ENCODE measurements around the gene EFCAB8.

EFCAB8 gene

GRCh38 chr20:32871627-32872160 lies 13.0 kb downstream of the EFCAB8 start:
- H2BK120ac ChIP-seq (ENCODE audit: insufficient read depth, low read length, poor library complexity): no peak overlapping the region
- no peaks in the 10 kb centered on the region for H3K36me3 ChIP-seq (ENCODE audit: control insufficient read depth in 1 of 2, insufficient read depth in 2 of 2, low read length in 2 of 2)
- H4K8ac ChIP-seq (ENCODE audit: low read depth, low read length): no peak overlapping the region
- WGBS (ENCODE audit: extremely low coverage, insufficient coverage, insufficient read length): no CpG with 5 or more reads among the region's 4 CpGs
- no peak overlapping the region for H2BK12ac ChIP-seq (ENCODE audit: low read length)
- no peaks in the 10 kb centered on the region for H3K9me3 ChIP-seq (ENCODE audit: insufficient read depth, low read depth, low read length)
- no peak overlapping the region for H3K27ac ChIP-seq (ENCODE audit: low read depth, low read length)
- H2BK5ac ChIP-seq (ENCODE audit: low read depth, low read length, poor library complexity): no peak overlapping the region
- no peak overlapping the region for H3K9ac ChIP-seq (ENCODE audit: low read length)
- no peak overlapping the region for H2AK5ac ChIP-seq (ENCODE audit: low read length)
- H3K4ac ChIP-seq (ENCODE audit: low read depth, low read length): no peak overlapping the region
- no peak overlapping the region for H3K4me3 ChIP-seq (ENCODE audit: low read depth, low read length)
- no peak overlapping the region for H3K23ac ChIP-seq (ENCODE audit: low read length)
- H3K4me1 ChIP-seq (ENCODE audit: control insufficient read depth in 1 of 2, insufficient read depth in 2 of 2, low read length in 2 of 2): no peaks in the 10 kb centered on the region
- no peak for DNase-seq
- no peaks in the 10 kb centered on the region for H3K79me2 ChIP-seq (ENCODE audit: control insufficient read depth, insufficient read depth, low read length, poor library complexity)
- H3K79me1 ChIP-seq (ENCODE audit: low read length): no peaks in the 10 kb centered on the region
- no peak overlapping the region for H2AFZ ChIP-seq (ENCODE audit: insufficient read depth, low read length, poor library complexity)
- H3K27me3 ChIP-seq (ENCODE audit: insufficient read depth, low read length): no peaks in the 10 kb centered on the region
- no peak overlapping the region for H3K4me2 ChIP-seq (ENCODE audit: low read length)
- no peak overlapping the region for H4K12ac ChIP-seq (ENCODE audit: low read depth, low read length)
- no peak overlapping the region for H4K91ac ChIP-seq (ENCODE audit: low read depth, low read length)
- H3K18ac ChIP-seq (ENCODE audit: low read length): no peak overlapping the region
- H3K14ac ChIP-seq (ENCODE audit: low read length): no peak overlapping the region

- no peaks in the 10 kb centered on the region for H3K79me1 ChIP-seq (ENCODE audit: low read length)
- DNase-seq: no peak
- no peaks in the 10 kb centered on the region for H3K9me3 ChIP-seq (ENCODE audit: insufficient read depth, low read depth, low read length)
- no peak overlapping the region for H2BK12ac ChIP-seq (ENCODE audit: low read length)
- H4K12ac ChIP-seq (ENCODE audit: low read depth, low read length): no peak overlapping the region
- no peak overlapping the region for H3K27ac ChIP-seq (ENCODE audit: low read depth, low read length)
- no peak overlapping the region for H3K14ac ChIP-seq (ENCODE audit: low read length)
- no peak overlapping the region for H3K9ac ChIP-seq (ENCODE audit: low read length)
- no peak overlapping the region for H3K18ac ChIP-seq (ENCODE audit: low read length)
- no peak overlapping the region for H2BK5ac ChIP-seq (ENCODE audit: low read depth, low read length, poor library complexity)
- no peak overlapping the region for H3K4me3 ChIP-seq (ENCODE audit: low read depth, low read length)
- no peaks in the 10 kb centered on the region for H3K27me3 ChIP-seq (ENCODE audit: insufficient read depth, low read length)
- H3K36me3 ChIP-seq (ENCODE audit: control insufficient read depth in 1 of 2, insufficient read depth in 2 of 2, low read length in 2 of 2): no peaks in the 10 kb centered on the region
- no CpG with 5 or more reads among the region's 6 CpGs for WGBS (ENCODE audit: extremely low coverage, insufficient coverage, insufficient read length)
- no peak overlapping the region for H2AFZ ChIP-seq (ENCODE audit: insufficient read depth, low read length, poor library complexity)
- H2BK120ac ChIP-seq (ENCODE audit: insufficient read depth, low read length, poor library complexity): no peak overlapping the region
- H4K91ac ChIP-seq (ENCODE audit: low read depth, low read length): no peak overlapping the region
- no peaks in the 10 kb centered on the region for H3K79me2 ChIP-seq (ENCODE audit: control insufficient read depth, insufficient read depth, low read length, poor library complexity)
- no peak overlapping the region for H2AK5ac ChIP-seq (ENCODE audit: low read length)
- no peak overlapping the region for H3K4me2 ChIP-seq (ENCODE audit: low read length)
- no peak overlapping the region for H3K23ac ChIP-seq (ENCODE audit: low read length)
- no peak overlapping the region for H4K8ac ChIP-seq (ENCODE audit: low read depth, low read length)
- no peak overlapping the region for H3K4ac ChIP-seq (ENCODE audit: low read depth, low read length)
- no peaks in the 10 kb centered on the region for H3K4me1 ChIP-seq (ENCODE audit: control insufficient read depth in 1 of 2, insufficient read depth in 2 of 2, low read length in 2 of 2)
Observed at GRCh38 chr20:32872266-32872665, 13.5 kb downstream of the EFCAB8 start.

GRCh38 chr20:32875673-32876072 lies 16.9 kb downstream of the EFCAB8 start:
- Histone ChIP-seq H3K79me2 (ENCODE audit: control insufficient read depth, insufficient read depth, low read length, poor library complexity) (no peaks in the 10 kb centered on the region), H3K4me1 (ENCODE audit: control insufficient read depth in 1 of 2, insufficient read depth in 2 of 2, low read length in 2 of 2) (no peaks in the 10 kb centered on the region), H3K4ac (ENCODE audit: low read depth, low read length) (no peak overlapping the region), H2BK5ac (ENCODE audit: low read depth, low read length, poor library complexity) (no peak overlapping the region), H2BK120ac (ENCODE audit: insufficient read depth, low read length, poor library complexity) (no peak overlapping the region), H3K27ac (ENCODE audit: low read depth, low read length) (no peak overlapping the region), H2BK12ac (ENCODE audit: low read length) (no peak overlapping the region), H3K27me3 (ENCODE audit: insufficient read depth, low read length) (no peaks in the 10 kb centered on the region), H3K4me3 (ENCODE audit: low read depth, low read length) (no peak overlapping the region), H3K9me3 (ENCODE audit: insufficient read depth, low read depth, low read length) (no peaks in the 10 kb centered on the region), H4K12ac (ENCODE audit: low read depth, low read length) (no peak overlapping the region), H2AK5ac (ENCODE audit: low read length) (no peak overlapping the region), H3K18ac (ENCODE audit: low read length) (no peak overlapping the region), H4K91ac (ENCODE audit: low read depth, low read length) (no peak overlapping the region), H2AFZ (ENCODE audit: insufficient read depth, low read length, poor library complexity) (no peak overlapping the region), H3K4me2 (ENCODE audit: low read length) (no peak overlapping the region), H3K79me1 (ENCODE audit: low read length) (no peaks in the 10 kb centered on the region), H3K36me3 (ENCODE audit: control insufficient read depth in 1 of 2, insufficient read depth in 2 of 2, low read length in 2 of 2) (no peaks in the 10 kb centered on the region), H4K8ac (ENCODE audit: low read depth, low read length) (no peak overlapping the region), H3K23ac (ENCODE audit: low read length) (no peak overlapping the region), H3K14ac (ENCODE audit: low read length) (no peak overlapping the region), H3K9ac (ENCODE audit: low read length) (no peak overlapping the region)
- WGBS (ENCODE audit: extremely low coverage, insufficient coverage, insufficient read length): no CpG with 5 or more reads among the region's 9 CpGs
- DNase-seq: no peak

- Histone ChIP-seq H4K12ac (ENCODE audit: low read depth, low read length) (no peak overlapping the region), H3K27ac (ENCODE audit: low read depth, low read length) (no peak overlapping the region), H3K18ac (ENCODE audit: low read length) (no peak overlapping the region), H2AFZ (ENCODE audit: insufficient read depth, low read length, poor library complexity) (no peak overlapping the region), H3K4me1 (ENCODE audit: control insufficient read depth in 1 of 2, insufficient read depth in 2 of 2, low read length in 2 of 2) (no peaks in the 10 kb centered on the region), H3K9me3 (ENCODE audit: insufficient read depth, low read depth, low read length) (no peaks in the 10 kb centered on the region), H2BK120ac (ENCODE audit: insufficient read depth, low read length, poor library complexity) (no peak overlapping the region), H3K79me2 (ENCODE audit: control insufficient read depth, insufficient read depth, low read length, poor library complexity) (no peaks in the 10 kb centered on the region), H3K27me3 (ENCODE audit: insufficient read depth, low read length) (no peaks in the 10 kb centered on the region), H3K4me3 (ENCODE audit: low read depth, low read length) (no peak overlapping the region), H4K91ac (ENCODE audit: low read depth, low read length) (no peak overlapping the region), H3K9ac (ENCODE audit: low read length) (no peak overlapping the region), H3K4me2 (ENCODE audit: low read length) (no peak overlapping the region), H3K4ac (ENCODE audit: low read depth, low read length) (no peak overlapping the region), H3K14ac (ENCODE audit: low read length) (no peak overlapping the region), H2BK5ac (ENCODE audit: low read depth, low read length, poor library complexity) (no peak overlapping the region), H3K36me3 (ENCODE audit: control insufficient read depth in 1 of 2, insufficient read depth in 2 of 2, low read length in 2 of 2) (no peaks in the 10 kb centered on the region), H2AK5ac (ENCODE audit: low read length) (no peak overlapping the region), H4K8ac (ENCODE audit: low read depth, low read length) (no peak overlapping the region), H2BK12ac (ENCODE audit: low read length) (no peak overlapping the region), H3K79me1 (ENCODE audit: low read length) (no peaks in the 10 kb centered on the region), H3K23ac (ENCODE audit: low read length) (no peak overlapping the region)
- no CpG with 5 or more reads among the region's 5 CpGs for WGBS (ENCODE audit: extremely low coverage, insufficient coverage, insufficient read length)
- DNase-seq: no peak
Observed at GRCh38 chr20:32877507-32877906, 18.8 kb downstream of the EFCAB8 start.
